NCI-H345 (cell line): ENCODE data around the gene IL36A.
A peak's percentile ranks its signal among the peaks of the same experiment; 100 is the strongest.

Experiments used
- DNase-seq: peaks from one replicate; lab custom pipeline; 2025; lab: John Stamatoyannopoulos, UW

Gene IL36A

GRCh38 chr2:113005030-113005509, at the start of gene IL36A:
Gene IL36A (plus strand): TSS chr2:113005459. CDS start chr2:113005872, 413 bp downstream.
- no peak for DNase-seq

- no peak for DNase-seq
These were observed 47.7 kb upstream of the IL36A start for GRCh38 chr2:112957511-112957910.

GRCh38 chr2:112958428-112959108, 46.7 kb upstream of the IL36A start:
- DNase-seq, result peak; percentile 33

GRCh38 chr2:112959109-112959812, 46.0 kb upstream of the IL36A start:
- DNase-seq, result no peak

- no peak for DNase-seq
These were observed 44.9 kb upstream of the IL36A start for GRCh38 chr2:112960230-112960825.

- DNase-seq, result no peak
These were observed 42.7 kb upstream of the IL36A start for GRCh38 chr2:112962308-112963175.

GRCh38 chr2:112967023-112967422, 38.2 kb upstream of the IL36A start:
- no peak for DNase-seq

GRCh38 chr2:112972423-112973086, 32.7 kb upstream of the IL36A start:
- DNase-seq, result no peak

GRCh38 chr2:112973156-112973555, 32.1 kb upstream of the IL36A start:
- no peak for DNase-seq

GRCh38 chr2:112977559-112978056, 27.7 kb upstream of the IL36A start, which contains the start of gene IL36G:
Gene IL36G (plus strand): TSS chr2:112978006. CDS start chr2:112978639, 633 bp downstream.
- DNase-seq, result no peak

GRCh38 chr2:112979731-112980130, 25.5 kb upstream of the IL36A start:
- no peak for DNase-seq

GRCh38 chr2:112980537-112980936, 24.7 kb upstream of the IL36A start:
- DNase-seq, result no peak

- DNase-seq, result no peak
These were observed 20.2 kb upstream of the IL36A start for GRCh38 chr2:112985090-112985489.

- DNase-seq, result no peak
These were observed 15.6 kb upstream of the IL36A start for GRCh38 chr2:112989611-112990010.

GRCh38 chr2:112993831-112994230, 11.4 kb upstream of the IL36A start:
- DNase-seq, result no peak

GRCh38 chr2:112994648-112995047, 10.6 kb upstream of the IL36A start:
- DNase-seq, result no peak

GRCh38 chr2:112995346-112995920, 9.8 kb upstream of the IL36A start:
- no peak for DNase-seq

GRCh38 chr2:112996635-112997034, 8.6 kb upstream of the IL36A start:
- DNase-seq, result no peak

- no peak for DNase-seq
These were observed 8.1 kb upstream of the IL36A start for GRCh38 chr2:112997151-112997550.

- no peak for DNase-seq
These were observed 4.8 kb upstream of the IL36A start for GRCh38 chr2:113000436-113000835.

GRCh38 chr2:113002677-113003076, 2.6 kb upstream of the IL36A start:
- no peak for DNase-seq
